ENCODE measurements around the gene ITGB5.
A peak's percentile ranks its signal among the peaks of the same experiment; 100 is the strongest.

The ITGB5 gene

DNA sequence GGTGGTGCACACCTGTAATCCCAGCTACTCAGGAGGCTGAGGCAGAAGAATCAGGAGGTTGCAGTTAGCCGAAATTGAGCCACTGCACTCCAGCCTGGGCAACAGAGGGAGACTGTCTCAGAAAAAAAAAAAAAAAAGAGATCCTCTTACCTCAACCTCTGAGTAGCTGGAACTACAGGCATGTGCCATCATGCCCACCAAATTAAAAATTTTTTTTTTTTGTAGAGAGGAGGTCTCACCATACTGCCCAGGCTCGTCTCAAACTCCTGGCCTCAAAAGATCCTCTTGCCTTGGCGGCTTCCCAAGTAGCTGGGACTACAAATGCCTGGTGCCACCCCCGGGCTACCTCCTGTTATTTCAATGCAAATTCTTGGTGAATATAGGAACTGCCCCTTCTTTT, 155.4 kb downstream of the ITGB5 start:
- Mint-ChIP-seq H3K9me3 (no peaks in the 10 kb centered on the region), H3K27ac (no peak overlapping the region), H3K36me3 (peaks cover 5% of the 10 kb centered on the region), H3K4me3 (peak overlapping the region; percentile 15), H3K27me3 (no peaks in the 10 kb centered on the region), H3K4me1 (peaks cover 31% of the 10 kb centered on the region)
- ATAC-seq, result no peak

DNA sequence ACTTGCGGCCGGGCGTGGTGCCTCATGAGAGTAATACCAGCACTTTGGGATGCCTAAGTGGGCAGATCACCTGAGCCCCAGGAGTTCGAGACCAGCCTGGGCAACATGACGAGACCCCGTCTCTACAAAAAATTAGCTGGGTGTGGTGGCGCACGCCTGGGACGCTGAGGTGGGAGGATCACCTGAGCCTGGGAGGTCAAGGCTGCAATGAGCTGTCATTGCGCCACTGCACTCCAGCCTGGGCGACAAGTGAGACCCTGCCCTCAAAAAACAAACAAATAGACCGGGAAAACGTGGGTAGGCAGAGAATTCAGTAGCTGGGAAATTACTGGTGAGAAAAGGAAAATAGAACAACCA, 156.2 kb downstream of the ITGB5 start:
- Mint-ChIP-seq H3K36me3 (peaks cover 5% of the 10 kb centered on the region), H3K4me3 (peak overlapping the region; percentile 97)
- no peak for ATAC-seq

DNA sequence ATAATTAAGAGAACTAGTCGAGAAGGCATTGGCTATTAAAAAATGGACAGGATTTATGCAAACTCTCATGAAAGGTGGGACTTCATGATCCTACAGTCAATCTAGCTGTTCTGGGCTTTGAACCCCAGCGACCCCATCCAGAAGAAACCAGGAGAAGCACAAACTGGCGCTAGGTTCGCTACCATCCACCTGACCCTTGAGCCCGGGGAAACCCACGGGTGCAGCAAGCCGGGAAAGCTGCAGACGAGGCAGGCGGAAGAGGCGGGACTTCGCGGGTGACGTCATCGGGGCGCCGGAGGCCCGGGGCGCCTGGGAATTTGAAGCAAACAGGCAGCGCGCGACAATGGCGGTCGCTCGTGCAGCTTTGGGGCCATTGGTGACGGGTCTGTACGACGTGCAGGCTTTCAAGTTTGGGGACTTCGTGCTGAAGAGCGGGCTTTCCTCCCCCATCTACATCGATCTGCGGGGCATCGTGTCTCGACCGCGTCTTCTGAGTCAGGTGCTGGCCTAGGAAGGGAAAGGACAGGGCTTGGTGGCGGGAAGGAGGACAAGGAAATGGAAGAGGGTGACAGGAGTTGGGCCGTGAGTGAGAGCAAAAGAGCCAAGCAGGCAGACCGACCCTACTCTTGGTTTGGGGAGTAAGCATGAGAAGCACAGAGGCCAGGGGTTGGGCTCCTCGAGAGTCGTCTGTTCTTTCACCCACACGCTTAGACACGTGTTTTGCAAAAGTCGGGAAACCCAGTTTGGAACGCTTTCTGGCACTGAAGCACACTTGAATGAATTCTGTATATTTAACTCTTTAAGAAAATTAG, 156.8 kb downstream of the ITGB5 start, which contains the start of gene UMPS:
TSS of gene UMPS (plus strand) at position 324 of the 812 bp plus-strand sequence. CDS start at position 344, 20 bp downstream.
- peaks cover 31% of the 10 kb centered on the region for H3K4me1 Mint-ChIP-seq

More for the DNA sequence above, 156.2 kb downstream of the ITGB5 start:
- Mint-ChIP-seq H3K9me3 (no peaks in the 10 kb centered on the region), H3K27me3 (no peaks in the 10 kb centered on the region), H3K27ac (peak overlapping the region; percentile 96), H3K4me1 (peaks cover 31% of the 10 kb centered on the region)

DNA sequence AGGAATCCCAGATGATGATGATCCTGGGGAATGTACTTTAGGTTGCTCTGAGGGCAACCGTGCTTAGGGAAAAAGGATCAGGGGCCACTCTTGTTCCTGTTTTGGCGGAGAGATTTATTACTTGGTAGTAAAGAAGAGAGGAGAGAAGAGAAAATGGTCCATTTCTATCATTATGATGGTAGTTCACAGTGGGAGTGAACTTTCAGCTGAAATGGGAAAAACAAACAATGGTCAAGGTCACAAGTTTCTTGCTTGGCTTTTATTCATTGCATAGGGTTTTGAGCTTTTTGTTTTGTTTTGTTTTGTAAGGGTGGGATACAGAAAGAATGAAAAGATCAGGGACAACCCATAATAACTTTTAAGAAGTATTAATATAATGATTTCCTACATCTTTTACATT, 164.6 kb downstream of the ITGB5 start:
- Mint-ChIP-seq H3K4me1 (no peaks in the 10 kb centered on the region), H3K27ac (no peak overlapping the region), H3K27me3 (peaks cover 37% of the 10 kb centered on the region), H3K9me3 (no peaks in the 10 kb centered on the region), H3K4me3 (no peak overlapping the region), H3K36me3 (no peaks in the 10 kb centered on the region)
- no peak for ATAC-seq

More for the DNA sequence above, 156.8 kb downstream of the ITGB5 start, which contains the start of gene UMPS:
- Mint-ChIP-seq H3K4me3 (peak within 1 kb of the TSS; percentile 97), H3K36me3 (peaks cover 5% of the 10 kb centered on the region), H3K27me3 (no peaks in the 10 kb centered on the region), H3K9me3 (no peaks in the 10 kb centered on the region), H3K27ac (peak within 1 kb of the TSS; percentile 96)
- peak; percentile 99 for ATAC-seq

DNA sequence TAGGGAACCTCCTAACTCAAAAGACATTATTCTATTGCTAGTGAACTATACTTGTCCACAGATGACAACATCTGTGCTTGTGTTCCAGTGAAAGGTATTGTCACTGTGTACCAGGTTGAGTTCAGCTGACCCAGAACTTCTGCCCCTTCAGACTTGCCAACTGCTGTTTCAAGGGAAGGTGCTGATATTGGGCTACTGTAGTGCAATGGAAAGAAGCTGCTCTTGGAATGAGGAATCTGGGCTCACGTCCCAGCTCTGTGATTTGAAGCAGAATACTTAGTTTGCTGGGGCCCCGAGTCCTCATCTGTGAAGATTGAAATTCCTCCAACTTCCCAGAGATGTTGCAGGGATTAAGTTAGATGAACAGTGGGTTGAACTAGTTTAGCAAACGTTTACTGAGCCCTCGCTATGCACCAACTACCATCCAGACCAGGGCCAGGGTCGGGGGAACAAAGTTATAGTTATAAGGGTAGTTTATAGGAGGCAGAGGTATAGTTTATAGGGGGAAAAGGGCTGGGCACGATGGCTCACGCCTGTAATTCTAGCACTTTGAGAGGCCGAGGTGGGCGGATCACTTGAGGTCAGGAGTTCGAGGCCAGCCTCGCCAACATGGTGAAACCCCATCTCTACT, 172.8 kb downstream of the ITGB5 start:
- Mint-ChIP-seq H3K27ac (no peak overlapping the region), H3K9me3 (no peaks in the 10 kb centered on the region), H3K27me3 (peaks cover 35% of the 10 kb centered on the region), H3K4me1 (no peaks in the 10 kb centered on the region), H3K4me3 (no peak overlapping the region), H3K36me3 (no peaks in the 10 kb centered on the region)
- ATAC-seq, result no peak
